IPS-20b (cell line): Measurements from ENCODE around the gene TMC1.

ENCODE experiments used
- H3K27ac ChIP-seq: one replicate; pipeline ENCODE4 v1.5.1; 2013; ENCODE audit warnings: low read length
- H3K27me3 ChIP-seq: 2 replicates; pipeline ENCODE4 v1.6.1; 2013; ENCODE audit warnings: mild to moderate bottlenecking, low read length, inconsistent platforms; ENCODE audit not compliant: insufficient read depth
- H3K36me3 ChIP-seq: 2 replicates; pipeline ENCODE4 v1.6.1; 2013; ENCODE audit warnings: low read depth, mild to moderate bottlenecking, inconsistent platforms, low read length, moderate library complexity; ENCODE audit not compliant: insufficient read depth
- H3K4me1 ChIP-seq: 2 replicates; pipeline ENCODE4 v1.6.1; 2013; ENCODE audit warnings: mild to moderate bottlenecking, control low read depth, inconsistent platforms, low read length, moderate library complexity; ENCODE audit not compliant: insufficient read depth
- H3K4me3 ChIP-seq: 2 replicates; pipeline ENCODE4 v1.5.1; 2013; ENCODE audit warnings: mild to moderate bottlenecking, low read length, inconsistent platforms
- H3K9ac ChIP-seq: 2 replicates; pipeline ENCODE4 v1.6.1; 2013; ENCODE audit warnings: low read depth, mild to moderate bottlenecking, inconsistent platforms, low read length, moderate library complexity
- H3K9me3 ChIP-seq: 2 replicates; pipeline ENCODE4 v1.6.1; 2013; ENCODE audit warnings: mild to moderate bottlenecking, low read depth, low read length, inconsistent platforms; ENCODE audit not compliant: insufficient read depth

TMC1 gene

GRCh38 chr9:72552356-72552755 is 30.9 kb downstream of the TMC1 start:
- Histone ChIP-seq H3K27ac (no peak overlapping the region), H3K4me1 (no peaks in the 10 kb centered on the region), H3K9ac (no peak overlapping the region), H3K4me3 (no peak overlapping the region), H3K9me3 (no peaks in the 10 kb centered on the region), H3K36me3 (no peaks in the 10 kb centered on the region), H3K27me3 (no peaks in the 10 kb centered on the region)

DNA sequence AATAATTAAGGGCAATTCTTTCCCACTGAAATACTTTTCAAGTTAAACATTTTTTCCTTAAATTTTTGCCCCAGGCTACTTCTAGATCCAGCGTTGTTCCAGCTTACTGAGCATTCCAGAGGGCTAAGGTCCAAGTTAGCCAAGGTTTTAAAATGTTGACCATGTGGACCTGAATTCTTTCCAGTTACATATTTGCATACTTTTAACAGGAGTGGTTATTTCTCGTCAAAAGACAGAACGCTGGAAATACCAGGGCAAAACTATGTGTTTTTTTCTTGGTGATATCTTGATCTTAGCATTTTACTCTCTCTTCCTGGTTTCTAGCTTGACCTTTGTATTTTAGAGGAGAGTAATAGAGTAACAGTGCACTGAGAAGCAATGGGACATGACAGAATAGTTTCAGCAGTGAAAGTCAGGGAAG is 32.8 kb downstream of the TMC1 start:
- Histone ChIP-seq H3K9ac (no peak overlapping the region), H3K27me3 (no peaks in the 10 kb centered on the region), H3K36me3 (no peaks in the 10 kb centered on the region), H3K9me3 (no peaks in the 10 kb centered on the region), H3K4me1 (no peaks in the 10 kb centered on the region), H3K27ac (no peak overlapping the region), H3K4me3 (no peak overlapping the region)

GRCh38 chr9:72557549-72557948 is 36.1 kb downstream of the TMC1 start:
- H3K4me1 ChIP-seq = no peaks in the 10 kb centered on the region
- H3K27me3 ChIP-seq = no peaks in the 10 kb centered on the region
- H3K27ac ChIP-seq = no peak overlapping the region
- no peak overlapping the region for H3K9ac ChIP-seq
- H3K36me3 ChIP-seq = no peaks in the 10 kb centered on the region
- H3K9me3 ChIP-seq = no peaks in the 10 kb centered on the region
- no peak overlapping the region for H3K4me3 ChIP-seq

DNA sequence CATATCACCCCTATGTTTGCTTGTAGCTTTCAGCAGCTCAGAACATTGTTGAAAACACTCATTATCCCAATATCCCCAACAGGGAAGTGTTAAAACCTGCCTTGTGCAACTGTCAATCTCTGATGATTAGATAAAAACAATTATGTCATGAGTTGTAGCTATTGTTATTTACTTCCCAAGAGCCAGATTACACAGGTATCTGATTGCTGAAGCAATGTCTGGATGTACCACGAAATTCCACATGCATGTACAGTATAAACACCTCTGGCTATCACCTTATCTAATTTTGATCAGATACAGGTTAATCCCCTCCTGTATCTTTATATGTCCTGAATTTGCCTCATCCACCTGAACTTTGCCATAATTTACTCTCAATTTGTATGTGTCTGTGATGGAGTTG is 38.7 kb downstream of the TMC1 start:
- Histone ChIP-seq H3K27ac (no peak overlapping the region), H3K27me3 (no peaks in the 10 kb centered on the region), H3K9me3 (no peaks in the 10 kb centered on the region), H3K36me3 (no peaks in the 10 kb centered on the region), H3K4me3 (no peak overlapping the region), H3K4me1 (no peaks in the 10 kb centered on the region; the same call in 1 of the 2 replicates), H3K9ac (no peak overlapping the region)

- Histone ChIP-seq H3K36me3 (no peaks in the 10 kb centered on the region), H3K9me3 (peaks cover 4% of the 10 kb centered on the region; the same call in 1 of the 2 replicates), H3K9ac (no peak overlapping the region), H3K4me3 (no peak overlapping the region), H3K27me3 (no peaks in the 10 kb centered on the region), H3K27ac (no peak overlapping the region), H3K4me1 (no peaks in the 10 kb centered on the region; the same call in 1 of the 2 replicates)
Measured at GRCh38 chr9:72563806-72564205, 42.4 kb downstream of the TMC1 start.

GRCh38 chr9:72564479-72565281 is 43.3 kb downstream of the TMC1 start:
- no peaks in the 10 kb centered on the region for H3K36me3 ChIP-seq
- H3K9me3 ChIP-seq = peaks cover 4% of the 10 kb centered on the region; the same call in 1 of the 2 replicates
- no peak overlapping the region for H3K9ac ChIP-seq
- H3K4me1 ChIP-seq = no peaks in the 10 kb centered on the region; the same call in 1 of the 2 replicates
- no peaks in the 10 kb centered on the region for H3K27me3 ChIP-seq
- H3K4me3 ChIP-seq = no peak overlapping the region
- H3K27ac ChIP-seq = no peak overlapping the region

DNA sequence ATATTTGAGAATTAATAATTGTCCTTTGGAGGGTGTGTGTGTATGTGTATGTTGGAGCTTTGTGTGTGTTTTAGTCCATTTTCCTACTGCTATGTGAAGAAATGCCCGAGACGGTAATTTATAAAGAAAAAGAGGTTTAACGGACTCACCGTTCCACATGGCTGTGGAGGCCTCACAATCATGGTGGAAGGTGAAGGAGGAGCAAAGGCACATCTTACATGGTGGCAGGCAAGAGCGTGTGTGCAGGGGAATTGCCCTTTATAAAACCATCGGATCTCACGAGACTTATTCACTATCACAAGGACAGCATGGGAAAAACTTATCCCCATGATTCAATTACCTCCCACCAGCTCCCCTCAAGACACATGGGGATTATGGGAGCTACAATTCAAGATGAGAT is 44.1 kb downstream of the TMC1 start:
- Histone ChIP-seq H3K4me3 (no peak overlapping the region), H3K36me3 (no peaks in the 10 kb centered on the region), H3K4me1 (no peaks in the 10 kb centered on the region; the same call in 1 of the 2 replicates), H3K27me3 (no peaks in the 10 kb centered on the region), H3K27ac (no peak overlapping the region), H3K9me3 (peaks cover 4% of the 10 kb centered on the region; the same call in 1 of the 2 replicates), H3K9ac (no peak overlapping the region)

DNA sequence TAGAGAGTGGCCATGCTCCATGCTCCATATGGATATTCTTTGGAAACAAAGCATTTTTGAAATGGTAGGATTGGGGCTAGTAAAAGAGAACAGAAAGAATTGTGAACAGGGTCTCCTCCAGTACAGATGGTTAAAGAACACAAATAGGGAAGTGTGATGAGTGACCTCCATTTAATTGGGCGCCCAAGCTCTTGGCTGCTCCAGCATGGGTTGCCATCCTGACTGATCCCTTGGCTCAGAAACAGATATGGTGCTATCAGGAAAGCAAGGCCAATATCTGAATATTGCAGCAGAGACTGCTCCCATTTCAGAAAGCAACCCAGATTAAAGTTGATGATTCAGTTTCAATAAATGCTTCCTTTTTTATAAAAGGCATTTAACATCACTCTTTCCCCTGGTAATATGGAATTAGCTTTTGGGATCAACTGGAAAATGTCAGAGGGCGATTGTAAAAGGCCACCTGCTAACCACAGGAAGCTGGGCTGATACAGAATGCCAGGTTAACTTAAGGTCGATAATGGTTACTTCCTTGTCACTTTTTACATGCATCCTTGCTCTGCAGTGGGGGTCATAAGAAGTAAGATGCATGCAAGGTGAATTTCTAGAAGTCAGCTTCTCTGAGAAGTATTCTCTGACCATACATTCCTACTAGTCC is 52.9 kb downstream of the TMC1 start:
- Histone ChIP-seq H3K27me3 (no peaks in the 10 kb centered on the region), H3K4me1 (no peaks in the 10 kb centered on the region), H3K27ac (no peak overlapping the region), H3K4me3 (no peak overlapping the region), H3K9ac (no peak overlapping the region), H3K9me3 (no peaks in the 10 kb centered on the region), H3K36me3 (no peaks in the 10 kb centered on the region)

- H3K27ac ChIP-seq = no peak overlapping the region
- H3K4me3 ChIP-seq = no peak overlapping the region
- no peaks in the 10 kb centered on the region for H3K27me3 ChIP-seq
- H3K4me1 ChIP-seq = no peaks in the 10 kb centered on the region
- H3K36me3 ChIP-seq = no peaks in the 10 kb centered on the region
- H3K9me3 ChIP-seq = no peaks in the 10 kb centered on the region
- H3K9ac ChIP-seq = no peak overlapping the region
Measured at GRCh38 chr9:72575666-72576065, 54.3 kb downstream of the TMC1 start.

DNA sequence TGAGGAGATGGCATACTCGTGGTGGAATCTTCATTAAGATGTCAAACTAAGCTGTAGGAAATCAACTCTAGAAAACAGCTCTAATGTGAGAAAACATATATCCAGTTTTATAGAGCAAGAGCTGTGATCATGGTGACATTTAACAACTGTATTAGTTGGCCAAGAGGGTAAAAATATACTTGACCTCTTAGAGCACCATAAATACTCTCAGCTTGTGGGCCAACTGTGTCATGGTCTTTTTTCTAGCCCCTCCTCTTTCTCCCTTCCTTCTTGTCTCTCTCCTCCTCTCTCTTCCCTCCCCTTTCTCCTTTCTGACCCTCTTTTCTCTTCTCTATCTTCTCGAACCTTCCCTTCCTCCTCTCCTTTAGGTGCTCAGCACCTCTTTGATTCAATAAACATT is 54.7 kb downstream of the TMC1 start:
- Histone ChIP-seq H3K9me3 (no peaks in the 10 kb centered on the region), H3K4me3 (no peak overlapping the region), H3K36me3 (no peaks in the 10 kb centered on the region), H3K4me1 (no peaks in the 10 kb centered on the region), H3K9ac (no peak overlapping the region), H3K27me3 (no peaks in the 10 kb centered on the region), H3K27ac (no peak overlapping the region)

- Histone ChIP-seq H3K9ac (no peak overlapping the region), H3K36me3 (no peaks in the 10 kb centered on the region), H3K27ac (no peak overlapping the region), H3K9me3 (no peaks in the 10 kb centered on the region), H3K27me3 (no peaks in the 10 kb centered on the region), H3K4me1 (no peaks in the 10 kb centered on the region), H3K4me3 (no peak overlapping the region)
Measured at GRCh38 chr9:72577212-72577753, 55.9 kb downstream of the TMC1 start.

DNA sequence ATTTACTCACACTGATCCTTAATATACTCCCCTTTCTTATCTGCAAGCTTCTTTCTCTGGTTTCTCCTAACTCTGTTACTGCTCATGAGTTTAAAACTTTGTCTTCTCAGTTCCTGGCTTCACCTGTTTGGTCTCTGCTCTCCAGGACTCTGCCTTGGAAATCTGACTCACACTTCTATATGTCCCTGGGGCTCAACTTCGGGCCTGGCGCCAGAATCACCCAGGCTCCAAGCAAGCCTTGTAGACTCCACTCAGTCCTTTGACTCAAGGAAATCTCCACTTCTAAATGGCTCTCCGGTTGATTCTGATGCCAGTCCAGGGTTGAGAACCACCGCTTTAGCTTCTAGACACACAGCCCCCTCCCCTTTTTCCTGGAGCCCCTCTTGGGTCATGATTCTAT is 57.8 kb downstream of the TMC1 start:
- no peak overlapping the region for H3K4me3 ChIP-seq
- no peaks in the 10 kb centered on the region for H3K27me3 ChIP-seq
- H3K9ac ChIP-seq = no peak overlapping the region
- no peaks in the 10 kb centered on the region for H3K36me3 ChIP-seq
- no peaks in the 10 kb centered on the region for H3K4me1 ChIP-seq
- H3K27ac ChIP-seq = no peak overlapping the region
- H3K9me3 ChIP-seq = no peaks in the 10 kb centered on the region
